DOHH2 (cell line): ENCODE data around the gene GFI1B.

Experiments
- H3F3A ChIP-seq: fragments of 200-600 bp; sonication (generic), shearing (Covaris generic); 2 replicates; pipeline ENCODE4 v1.6.0; 2016; ENCODE audit warnings: antibody characterized with exemption, mild to moderate bottlenecking; ENCODE audit not compliant: control insufficient read depth, insufficient read depth
- H3K27ac ChIP-seq: fragments of 200-600 bp; sonication (generic); 2 replicates; pipeline ENCODE4 v1.5.1; 2014; ENCODE audit warnings: low read depth, mild to moderate bottlenecking, low read length, moderate library complexity
- H3K27me3 ChIP-seq: fragments of 200-600 bp; sonication (generic); 2 replicates; pipeline ENCODE4 v1.6.1; 2014; ENCODE audit warnings: mild to moderate bottlenecking, low read length, mixed read lengths; ENCODE audit not compliant: control insufficient read depth
- H3K36me3 ChIP-seq: fragments of 200-600 bp; sonication (generic); 2 replicates; pipeline ENCODE4 v1.6.1; 2014; ENCODE audit warnings: mild to moderate bottlenecking, low read length, moderate library complexity, mixed read lengths; ENCODE audit not compliant: control insufficient read depth
- H3K4me1 ChIP-seq: fragments of 200-600 bp; sonication (generic); 2 replicates; pipeline ENCODE4 v1.6.1; 2014; ENCODE audit warnings: mild to moderate bottlenecking, low read length, mixed read lengths; ENCODE audit not compliant: control insufficient read depth
- H3K4me2 ChIP-seq: fragments of 200-600 bp; sonication (generic); 2 replicates; pipeline ENCODE4 v1.6.0; 2014; ENCODE audit warnings: mild to moderate bottlenecking, low read length, moderate library complexity
- H3K4me3 ChIP-seq: fragments of 200-600 bp; sonication (generic); 2 replicates; pipeline ENCODE4 v1.5.1; 2014; ENCODE audit warnings: mild to moderate bottlenecking, low read length, mixed read lengths
- H3K79me2 ChIP-seq: fragments of 200-600 bp; sonication (generic); 2 replicates; pipeline ENCODE4 v1.6.1; 2014; ENCODE audit warnings: mild to moderate bottlenecking, low read length, mixed read lengths; ENCODE audit not compliant: control insufficient read depth
- H3K9me2 ChIP-seq: fragments of 200-600 bp; sonication (generic); replicated peaks from 2 replicates; pipeline ENCODE4 v1.6.1; 2014; ENCODE audit warnings: mild to moderate bottlenecking, low read length, mixed read lengths; ENCODE audit not compliant: control insufficient read depth
- H3K9me3 ChIP-seq: fragments of 200-600 bp; sonication (generic); 2 replicates; pipeline ENCODE4 v1.6.1; 2014; ENCODE audit warnings: antibody characterized with exemption, low read length, mixed read lengths; ENCODE audit not compliant: control insufficient read depth, insufficient read depth
- H4K20me1 ChIP-seq: fragments of 200-600 bp; sonication (generic); 2 replicates; pipeline ENCODE4 v1.6.0; 2014; ENCODE audit warnings: low read depth, mild to moderate bottlenecking, antibody characterized with exemption, low read length, moderate library complexity; ENCODE audit not compliant: control insufficient read depth, insufficient read depth
- EZH2phosphoT487 ChIP-seq: fragments of 200-600 bp; sonication (generic); IDR thresholded peaks from 2 replicates; pipeline ENCODE4 v1.6.1; 2017; ENCODE audit warnings: borderline replicate concordance, mild to moderate bottlenecking, antibody characterized with exemption, low read length, moderate library complexity, mixed read lengths
- TF ChIP-seq, protein P1 (sequence below): fragments of 200-600 bp; sonication (generic); IDR thresholded peaks from one replicate; pipeline ENCODE4 v1.5.1; 2014; ENCODE audit warnings: antibody characterized with exemption, mild to moderate bottlenecking, low read depth, low read length; ENCODE audit not compliant: poor library complexity, severe bottlenecking

GFI1B gene

GRCh38 chr9:132948482-132949050 lies 29.9 kb upstream of the GFI1B start:
- no peaks in the 10 kb centered on the region for H3K27me3 ChIP-seq
- peaks cover 35% of the 10 kb centered on the region for H3K4me1 ChIP-seq
- no peak overlapping the region for H3K4me3 ChIP-seq
- TF ChIP-seq, protein P1, sequence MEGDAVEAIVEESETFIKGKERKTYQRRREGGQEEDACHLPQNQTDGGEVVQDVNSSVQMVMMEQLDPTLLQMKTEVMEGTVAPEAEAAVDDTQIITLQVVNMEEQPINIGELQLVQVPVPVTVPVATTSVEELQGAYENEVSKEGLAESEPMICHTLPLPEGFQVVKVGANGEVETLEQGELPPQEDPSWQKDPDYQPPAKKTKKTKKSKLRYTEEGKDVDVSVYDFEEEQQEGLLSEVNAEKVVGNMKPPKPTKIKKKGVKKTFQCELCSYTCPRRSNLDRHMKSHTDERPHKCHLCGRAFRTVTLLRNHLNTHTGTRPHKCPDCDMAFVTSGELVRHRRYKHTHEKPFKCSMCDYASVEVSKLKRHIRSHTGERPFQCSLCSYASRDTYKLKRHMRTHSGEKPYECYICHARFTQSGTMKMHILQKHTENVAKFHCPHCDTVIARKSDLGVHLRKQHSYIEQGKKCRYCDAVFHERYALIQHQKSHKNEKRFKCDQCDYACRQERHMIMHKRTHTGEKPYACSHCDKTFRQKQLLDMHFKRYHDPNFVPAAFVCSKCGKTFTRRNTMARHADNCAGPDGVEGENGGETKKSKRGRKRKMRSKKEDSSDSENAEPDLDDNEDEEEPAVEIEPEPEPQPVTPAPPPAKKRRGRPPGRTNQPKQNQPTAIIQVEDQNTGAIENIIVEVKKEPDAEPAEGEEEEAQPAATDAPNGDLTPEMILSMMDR = no peak
- no peak for TF ChIP-seq EZH2phosphoT487
- H3K4me2 ChIP-seq = no peak overlapping the region
- peaks cover 8% of the 10 kb centered on the region for H3K36me3 ChIP-seq
- H3K9me3 ChIP-seq = no peaks in the 10 kb centered on the region
- peaks cover 9% of the 10 kb centered on the region for H3K79me2 ChIP-seq
- H3K27ac ChIP-seq = no peak overlapping the region
- no peaks in the 10 kb centered on the region for H4K20me1 ChIP-seq
- H3K9me2 ChIP-seq = no peaks in the 10 kb centered on the region
- H3F3A ChIP-seq = peaks cover 4% of the 10 kb centered on the region

DNA sequence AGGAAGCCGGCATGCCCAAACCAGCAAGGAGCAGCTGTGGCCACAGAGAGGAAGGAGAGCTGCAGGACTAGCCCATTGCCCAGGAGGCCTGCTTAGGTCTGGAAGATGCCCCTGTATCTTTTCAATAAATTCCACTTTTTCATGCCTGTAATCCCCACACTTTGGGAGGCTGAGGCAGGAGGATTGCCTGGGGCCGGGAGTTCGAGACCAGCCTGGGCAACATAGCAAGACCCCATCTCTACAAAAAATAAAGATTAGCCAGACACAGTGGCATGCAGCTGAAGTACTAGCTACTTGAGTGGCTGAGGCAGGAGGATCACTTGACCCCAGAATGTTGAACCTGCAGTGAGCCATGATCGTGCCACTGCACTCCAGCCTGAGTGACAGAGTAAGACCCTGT lies 28.8 kb upstream of the GFI1B start:
- Histone ChIP-seq H3K9me3 (no peaks in the 10 kb centered on the region), H3K27ac (no peak overlapping the region), H3K79me2 (no peaks in the 10 kb centered on the region), H3K27me3 (no peaks in the 10 kb centered on the region), H4K20me1 (no peaks in the 10 kb centered on the region), H3F3A (0 out of 2 replicates have a peak, but pooled peaks cover 2% of the 10 kb centered on the region), H3K4me1 (peaks cover 35% of the 10 kb centered on the region), H3K4me2 (no peak overlapping the region), H3K4me3 (no peak overlapping the region), H3K36me3 (no peaks in the 10 kb centered on the region), H3K9me2 (no peaks in the 10 kb centered on the region)
- TF ChIP-seq, protein P1 = no peak
- TF ChIP-seq EZH2phosphoT487 = no peak

GRCh38 chr9:132955123-132955522 lies 23.4 kb upstream of the GFI1B start:
- no peaks in the 10 kb centered on the region for H3K27me3 ChIP-seq
- no peaks in the 10 kb centered on the region for H3K79me2 ChIP-seq
- H3K4me2 ChIP-seq = no peak overlapping the region

More at GRCh38 chr9:132955123-132955522, 23.4 kb upstream of the GFI1B start:
- TF ChIP-seq, protein P1 = no peak
- no peak for TF ChIP-seq EZH2phosphoT487
- H3K4me3 ChIP-seq = no peak overlapping the region
- no peak overlapping the region for H3K27ac ChIP-seq
- peaks cover 11% of the 10 kb centered on the region for H3K9me3 ChIP-seq
- no peaks in the 10 kb centered on the region for H3K9me2 ChIP-seq
- H3K36me3 ChIP-seq = no peaks in the 10 kb centered on the region
- H3F3A ChIP-seq = no peaks in the 10 kb centered on the region
- H3K4me1 ChIP-seq = no peaks in the 10 kb centered on the region
- no peaks in the 10 kb centered on the region for H4K20me1 ChIP-seq
